Right lobe of liver (tissue), 6 donors: ENCODE results near the gene TMEM256. TPM values are rescaled to one million over a fixed set of nuclear protein-coding genes. Genes with fewer than 3 reads are reported as not detected.

Source experiments
- ATAC-seq, 4 donors: fragments of 200-7000 bp; cut with Tn5 transposase; one replicate each; pipeline ENCODE4 v1.9.1; 2020; ENCODE audit warnings: mild to moderate bottlenecking in 4 of 4, moderate library complexity in 4 of 4
- DNase-seq, 3 donors: peaks; one replicate each; pipeline ENCODE4 v3.0.0-alpha.2; 2020
- H3K27ac ChIP-seq, 3 donors: fragments of 200-600 bp; one replicate each; pipeline ENCODE4 v1.8.0; 2022
- H3K27me3 ChIP-seq, 2 donors: fragments of 200-600 bp; one replicate each; pipeline ENCODE4 v1.8.0; 2022
- H3K36me3 ChIP-seq, 4 donors: fragments of 200-600 bp; sonication (generic) in 1 of 4; one replicate each; pipeline versions ENCODE4 v1.5.1 to v1.8.0; 2017 to 2022; ENCODE audit warnings: control low read depth in 1 of 4
- H3K4me1 ChIP-seq, 4 donors: fragments of 200-600 bp; sonication (generic) in 1 of 4; one replicate each; pipeline versions ENCODE4 v1.5.1 to v1.8.0; 2017 to 2022; ENCODE audit warnings: control low read depth in 1 of 4
- H3K4me3 ChIP-seq, 3 donors: fragments of 200-600 bp; one replicate each; pipeline ENCODE4 v1.8.0; 2022
- H3K9me3 ChIP-seq, 4 donors: fragments of 200-600 bp; sonication (generic) in 1 of 4; one replicate each; pipeline versions ENCODE4 v1.5.1 to v1.8.0; 2017 to 2022; ENCODE audit warnings: control low read depth in 1 of 4
- POLR2A ChIP-seq: fragments of 450-650 bp; IDR thresholded peaks from one replicate; pipeline ENCODE4 v1.6.1; 2017; ENCODE audit warnings: antibody characterized with exemption, mild to moderate bottlenecking
- WGBS: methylation state at CpG from one replicate; pipeline ENCODE4 v1.1.6; 2018; ENCODE audit warnings: low coverage, low lambda C conversion rate; ENCODE audit not compliant: insufficient coverage; ENCODE audit errors: missing lambda C conversion rate; 5-methylcytosine and 5-hydroxymethylcytosine counted together
- intact Hi-C, 2 donors: fragments of 100-400 bp; cut with DNase I; formaldehyde crosslinking; loops; one replicate each; pipeline versions ENCODE4 v1.11.2 to v1.14.1; 2022
- total RNA-seq, 6 experiments: library from RNA; depleted of rRNA in 2 of 6; stranded (reverse); fragments of >200 nt in 2 of 6; fragmentation: NEBNext Ultra II Directional in 3 of 6; extraction: Animal tissue kit (Norgen Biotek cat#: 25700) in 3 of 6; gene quantifications; one replicate each; pipeline versions ENCODE4 v1.1.0 to v1.2.4, GENCODE V29; 2016 to 2023
- TF ChIP-seq, protein P1 (sequence below), 4 donors: fragments of 200-600 bp in 3 of 4; fragments of 450-650 bp in 1 of 4; IDR thresholded peaks; one replicate each; pipeline versions ENCODE4 v1.5.1 to v1.8.0; 2016 to 2022; ENCODE audit warnings: antibody characterized with exemption in 4 of 4, mild to moderate bottlenecking in 2 of 4
- donor health status: DM: no; HTN: yes; CAD: no.
- donor health status: DM: no; HTN: no; CAD: no.
- donor health status: DM: no; HTN: no; CAD: no.
- donor health status: DM: no; HTN: yes; CAD: no.
- donor health status: DM: no; HTN: yes; CAD: no.

Gene TMEM256
- total RNA-seq, 6 experiments from 2014 or later = 56.4 to 95.4 (median 68.9) TPM

DNA sequence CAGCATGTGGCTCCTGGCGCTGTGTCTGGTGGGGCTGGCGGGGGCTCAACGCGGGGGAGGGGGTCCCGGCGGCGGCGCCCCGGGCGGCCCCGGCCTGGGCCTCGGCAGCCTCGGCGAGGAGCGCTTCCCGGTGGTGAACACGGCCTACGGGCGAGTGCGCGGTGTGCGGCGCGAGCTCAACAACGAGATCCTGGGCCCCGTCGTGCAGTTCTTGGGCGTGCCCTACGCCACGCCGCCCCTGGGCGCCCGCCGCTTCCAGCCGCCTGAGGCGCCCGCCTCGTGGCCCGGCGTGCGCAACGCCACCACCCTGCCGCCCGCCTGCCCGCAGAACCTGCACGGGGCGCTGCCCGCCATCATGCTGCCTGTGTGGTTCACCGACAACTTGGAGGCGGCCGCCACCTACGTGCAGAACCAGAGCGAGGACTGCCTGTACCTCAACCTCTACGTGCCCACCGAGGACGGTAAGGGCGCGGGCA lies 4.4 kb upstream of the TMEM256 start:
- ATAC-seq (no peak), DNase-seq (no peak)
- Histone ChIP-seq H3K27ac (no peak overlapping the region), H3K27me3 (no peaks in the 10 kb centered on the region), H3K4me3 (no peak overlapping the region), H3K9me3 (no peaks in the 10 kb centered on the region), H3K4me1 (no peaks in the 10 kb centered on the region), H3K36me3 (no peaks in the 10 kb centered on the region)
- intact Hi-C loops = no loop called here
- WGBS = 97% methylated on average over 5 of the region's 58 CpGs
- no peak for TF ChIP-seq POLR2A
- TF ChIP-seq, protein P1, sequence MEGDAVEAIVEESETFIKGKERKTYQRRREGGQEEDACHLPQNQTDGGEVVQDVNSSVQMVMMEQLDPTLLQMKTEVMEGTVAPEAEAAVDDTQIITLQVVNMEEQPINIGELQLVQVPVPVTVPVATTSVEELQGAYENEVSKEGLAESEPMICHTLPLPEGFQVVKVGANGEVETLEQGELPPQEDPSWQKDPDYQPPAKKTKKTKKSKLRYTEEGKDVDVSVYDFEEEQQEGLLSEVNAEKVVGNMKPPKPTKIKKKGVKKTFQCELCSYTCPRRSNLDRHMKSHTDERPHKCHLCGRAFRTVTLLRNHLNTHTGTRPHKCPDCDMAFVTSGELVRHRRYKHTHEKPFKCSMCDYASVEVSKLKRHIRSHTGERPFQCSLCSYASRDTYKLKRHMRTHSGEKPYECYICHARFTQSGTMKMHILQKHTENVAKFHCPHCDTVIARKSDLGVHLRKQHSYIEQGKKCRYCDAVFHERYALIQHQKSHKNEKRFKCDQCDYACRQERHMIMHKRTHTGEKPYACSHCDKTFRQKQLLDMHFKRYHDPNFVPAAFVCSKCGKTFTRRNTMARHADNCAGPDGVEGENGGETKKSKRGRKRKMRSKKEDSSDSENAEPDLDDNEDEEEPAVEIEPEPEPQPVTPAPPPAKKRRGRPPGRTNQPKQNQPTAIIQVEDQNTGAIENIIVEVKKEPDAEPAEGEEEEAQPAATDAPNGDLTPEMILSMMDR (IDR thresholded peaks at IDR 0.05) = no peak

DNA sequence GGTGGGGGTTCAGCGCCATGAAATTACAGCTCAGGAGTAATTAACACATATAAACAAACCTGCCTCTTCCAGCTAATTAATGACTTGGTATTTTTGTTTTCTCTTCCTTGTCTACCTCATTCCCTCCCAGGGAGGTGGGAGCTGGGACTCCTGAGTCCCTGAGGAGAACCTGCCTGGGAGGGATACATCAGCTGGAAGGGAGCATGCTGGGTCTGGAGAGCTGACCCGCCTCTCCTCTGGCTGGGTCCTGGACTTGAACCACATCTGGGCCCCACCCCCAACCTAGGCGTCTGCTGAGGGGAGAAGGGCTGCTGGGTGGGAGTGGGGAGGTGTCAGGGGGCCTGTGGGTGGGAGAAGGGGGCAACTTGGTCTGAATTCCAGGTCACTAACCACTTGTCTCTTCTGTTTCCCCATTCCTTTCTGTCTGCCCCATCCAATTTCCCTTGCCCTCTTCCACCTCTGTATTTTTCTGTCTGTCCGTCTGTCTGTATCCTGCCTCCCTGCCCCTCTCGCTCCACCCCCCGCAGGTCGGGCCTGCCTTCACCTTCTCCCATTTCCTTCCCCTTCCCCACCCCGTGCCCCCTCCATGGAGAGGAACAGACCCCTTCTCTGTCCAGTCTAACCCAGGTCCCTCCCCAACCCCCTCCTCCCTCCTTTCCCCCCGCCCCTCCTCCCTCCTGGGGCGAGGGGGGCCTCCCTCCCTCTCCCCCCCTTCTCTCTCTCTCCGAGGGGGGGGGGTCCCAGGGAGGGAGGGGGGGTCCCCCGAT lies 3.8 kb upstream of the TMEM256 start, which contains the start of gene NLGN2:
TSS of gene NLGN2 (plus strand) at position 361 of the 767 bp plus-strand sequence. CDS start 411 bp downstream, outside the sequence.
- no peak for ATAC-seq
- H3K27ac ChIP-seq = no peak within 1 kb of the TSS
- DNase-seq = no peak
- peaks cover 0 to 6% (median 2%) of the 10 kb centered on the region in 4 donors for H3K4me1 ChIP-seq
- H3K4me3 ChIP-seq = no peak within 1 kb of the TSS
- no peaks in the 10 kb centered on the region for H3K9me3 ChIP-seq
- TF ChIP-seq, protein P1 (IDR thresholded peaks at IDR 0.05) = no peak
- no peak for TF ChIP-seq POLR2A
- 53% methylated on average over 8 of the region's 12 CpGs for WGBS
- no peaks in the 10 kb centered on the region for H3K36me3 ChIP-seq
- intact Hi-C loops = no loop called here
- H3K27me3 ChIP-seq = no peaks in the 10 kb centered on the region

DNA sequence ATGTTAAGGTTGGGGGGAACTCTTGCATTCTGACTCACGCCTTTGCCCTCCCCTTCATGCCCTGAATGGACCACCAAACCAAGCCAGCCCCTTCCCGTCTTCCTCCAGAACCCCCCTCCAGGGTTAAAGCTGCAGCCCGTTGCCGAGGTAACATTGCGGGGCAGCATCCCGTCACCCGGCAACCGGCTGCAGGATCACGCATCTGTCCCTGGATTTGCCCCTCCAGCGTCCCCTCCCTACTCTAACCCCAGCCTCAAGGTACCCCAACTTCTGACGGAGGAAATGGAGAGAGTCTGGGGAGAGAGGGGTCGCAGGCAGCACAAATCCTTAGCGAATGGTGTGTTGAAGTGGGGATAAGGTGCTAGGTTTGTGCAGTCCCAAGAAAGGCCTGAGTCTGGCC lies 3.2 kb upstream of the TMEM256 start:
- DNase-seq = no peak
- no peak overlapping the region for H3K4me3 ChIP-seq
- peaks cover 0 to 10% (median 3%) of the 10 kb centered on the region in 4 donors for H3K4me1 ChIP-seq
- no peaks in the 10 kb centered on the region for H3K9me3 ChIP-seq
- no peaks in the 10 kb centered on the region for H3K36me3 ChIP-seq
- WGBS = 80% methylated on average over 13 of the region's 13 CpGs
- ATAC-seq = no peak
- intact Hi-C loops = no loop called here
- no peak overlapping the region for H3K27ac ChIP-seq
- TF ChIP-seq, protein P1 (IDR thresholded peaks at IDR 0.05) = no peak
- no peak for TF ChIP-seq POLR2A
- no peaks in the 10 kb centered on the region for H3K27me3 ChIP-seq

DNA sequence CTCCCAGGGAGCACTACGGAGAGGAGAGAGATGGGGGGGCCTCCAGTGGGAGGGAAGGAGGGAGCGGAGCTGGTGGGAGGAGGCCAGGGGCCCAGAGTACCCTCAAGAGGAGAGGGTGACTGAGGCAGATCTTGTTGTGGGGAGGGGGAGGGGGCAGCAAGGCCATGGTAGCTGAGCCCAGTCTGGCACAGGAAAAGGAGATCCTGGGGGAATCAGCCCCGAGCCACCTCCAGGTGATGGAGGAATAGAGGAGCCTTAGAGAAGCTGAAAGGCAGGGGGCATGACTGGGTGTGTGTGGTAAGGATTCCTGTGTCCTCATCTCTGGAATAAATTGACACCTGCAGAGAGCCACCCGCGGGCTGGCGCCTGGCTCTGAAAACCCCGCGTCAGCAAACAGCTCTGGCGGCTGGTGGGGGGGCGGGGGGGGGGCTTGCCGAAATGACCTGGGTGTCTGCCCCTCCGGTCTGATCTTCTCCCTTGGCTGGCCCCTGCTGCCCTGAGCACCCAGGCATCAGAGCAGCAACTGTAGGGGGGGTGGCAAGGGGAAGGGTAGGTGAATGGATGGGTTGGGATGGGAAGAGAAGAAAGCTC lies 2.4 kb upstream of the TMEM256 start:
- 49% methylated on average over 12 of the region's 12 CpGs for WGBS
- intact Hi-C loops = no loop called here
- Histone ChIP-seq H3K4me3 (no peak overlapping the region), H3K4me1 (peaks cover 0 to 10% (median 3%) of the 10 kb centered on the region in 4 donors), H3K27me3 (no peaks in the 10 kb centered on the region), H3K27ac (no peak overlapping the region), H3K36me3 (no peaks in the 10 kb centered on the region), H3K9me3 (no peaks in the 10 kb centered on the region)
- no peak for DNase-seq
- TF ChIP-seq POLR2A = no peak
- TF ChIP-seq, protein P1 (IDR thresholded peaks at IDR 0.05) = no peak
- no peak for ATAC-seq
